HG02759 (cell line): ENCODE measurements around the gene NME9.

Experiments used
- ATAC-seq: cut with Tn5 transposase; IDR thresholded peaks from one replicate; pipeline ENCODE4 v1.9.1; 2021; ENCODE audit warnings: mild to moderate bottlenecking, moderate library complexity; ENCODE audit not compliant: unreplicated experiment

NME9 gene

GRCh38 chr3:138284957-138285477 is 44.6 kb downstream of the NME9 start:
- ATAC-seq, result no peak

- ATAC-seq, result no peak
These were observed 45.6 kb downstream of the NME9 start for GRCh38 chr3:138284079-138284478.

DNA sequence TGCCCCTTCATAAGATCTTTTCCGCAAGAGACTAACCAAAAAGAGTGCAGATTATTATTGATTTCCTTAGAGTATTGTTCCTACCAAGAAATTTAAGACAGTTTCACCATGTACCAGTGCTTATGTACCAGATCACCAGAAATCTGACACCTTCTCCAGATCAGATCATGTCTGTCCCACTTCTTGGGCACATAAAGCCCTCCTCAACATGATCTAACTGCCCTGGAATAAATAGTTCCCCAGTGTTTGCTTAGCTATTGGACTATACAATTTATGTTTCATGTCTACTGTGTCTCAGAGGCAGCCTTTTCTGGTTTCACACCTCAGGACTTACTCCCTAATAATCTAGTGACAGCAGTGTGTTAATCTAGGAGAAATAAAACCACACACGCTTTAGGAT is 46.8 kb downstream of the NME9 start:
- ATAC-seq, result no peak

DNA sequence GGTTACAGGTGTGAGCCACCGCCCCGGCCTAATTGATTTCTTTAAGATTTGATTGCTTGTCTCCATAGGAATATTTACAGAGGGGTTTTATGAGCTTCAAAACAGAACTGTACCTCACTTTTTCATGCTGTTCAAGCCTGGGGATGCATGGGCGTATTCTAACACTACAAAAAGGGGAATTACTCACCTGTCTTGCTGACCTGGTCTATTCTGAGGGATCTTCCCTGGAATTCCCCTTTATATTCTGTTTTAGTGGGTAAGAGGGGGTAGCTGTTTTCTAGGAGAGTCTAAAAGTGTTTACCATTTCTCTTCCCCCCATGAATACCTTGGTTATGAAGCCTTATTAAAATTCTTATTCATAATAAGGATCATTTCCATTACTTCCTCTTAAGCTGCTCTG is 48.1 kb downstream of the NME9 start:
- ATAC-seq, result no peak

DNA sequence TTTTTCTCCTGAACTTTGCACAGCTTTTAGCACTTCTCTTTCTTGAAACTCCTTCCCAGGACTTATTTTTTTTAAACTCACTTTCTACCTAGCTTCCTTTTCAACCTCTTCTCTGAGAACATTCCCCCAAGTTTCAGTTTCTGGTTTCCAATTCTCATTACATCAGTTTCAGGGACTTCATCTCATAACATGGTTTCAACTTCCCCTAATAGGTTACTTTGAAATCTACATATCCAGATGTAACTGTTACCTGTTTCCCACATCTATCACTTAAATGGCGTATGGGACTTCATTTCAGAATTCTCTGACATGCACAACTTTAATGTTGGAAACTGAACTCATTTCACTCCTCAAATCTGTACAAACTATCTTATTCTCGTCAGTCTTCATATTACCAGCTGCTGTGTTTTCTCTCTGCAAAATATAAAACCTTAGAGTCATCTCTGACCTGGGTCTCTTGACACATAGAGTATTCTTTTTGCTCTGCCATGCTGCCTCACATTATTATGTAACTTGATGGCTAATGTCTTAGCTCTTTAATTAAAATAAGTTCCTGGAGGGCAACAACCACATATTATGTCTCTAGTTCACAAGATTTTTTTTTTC is 58.4 kb downstream of the NME9 start:
- ATAC-seq, result peak; percentile 58

DNA sequence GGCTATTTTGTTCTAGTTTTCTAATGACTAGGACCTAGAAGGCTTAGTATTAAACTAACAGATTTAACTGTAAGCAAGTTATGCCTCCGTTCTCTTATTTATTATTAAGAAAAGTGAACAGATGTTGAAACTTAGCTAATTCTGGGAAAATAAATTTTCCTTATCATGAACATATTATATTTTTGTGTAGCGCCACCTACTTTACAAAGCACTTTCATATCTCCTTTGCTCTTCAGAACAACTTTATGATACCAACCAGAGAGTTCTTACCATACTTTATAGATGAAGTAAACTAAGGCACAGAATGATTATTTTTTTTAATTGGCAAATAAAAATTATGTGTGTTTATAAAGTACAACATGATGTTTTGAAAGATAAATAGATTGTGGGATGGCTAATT is 59.4 kb downstream of the NME9 start:
- no peak for ATAC-seq

DNA sequence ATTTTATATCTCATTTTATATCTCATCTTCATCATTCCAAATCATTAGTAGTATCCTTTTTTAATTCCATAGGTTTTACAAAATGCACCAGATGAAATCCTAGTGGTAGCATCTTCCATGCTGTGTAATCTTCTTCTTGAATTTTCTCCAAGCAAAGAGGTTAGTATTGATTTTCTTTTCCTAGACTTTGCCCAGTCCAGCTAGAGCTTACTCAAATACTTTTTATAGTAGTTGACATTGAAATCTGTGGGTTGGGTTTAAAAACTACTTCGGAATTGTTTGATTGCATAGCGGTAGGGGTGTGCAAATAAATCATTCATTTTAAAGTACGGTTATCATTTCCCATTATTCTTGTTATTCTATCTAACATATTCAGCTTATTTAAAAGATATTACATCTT is 62.6 kb downstream of the NME9 start:
- no peak for ATAC-seq

- ATAC-seq, result no peak
These were observed 63.9 kb downstream of the NME9 start for GRCh38 chr3:138265745-138266144.

DNA sequence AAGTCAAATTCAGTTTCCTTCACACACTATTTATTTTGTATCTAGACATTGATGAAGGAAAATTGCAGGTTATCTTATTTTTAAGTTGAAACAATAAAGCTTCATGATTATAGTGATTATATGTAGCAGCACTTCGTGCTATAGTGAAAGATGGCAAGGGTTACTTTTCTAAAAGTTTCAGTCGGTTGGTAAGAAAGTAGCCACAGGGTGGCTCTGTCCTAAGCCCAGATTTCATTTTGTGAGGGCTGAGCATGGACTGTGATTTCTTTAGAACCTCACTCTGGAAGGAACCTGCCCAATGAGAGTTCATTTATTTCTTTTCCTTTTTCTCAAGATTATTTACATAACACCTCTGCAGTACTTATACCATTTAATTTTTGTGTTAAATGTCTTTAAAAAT is 66.5 kb downstream of the NME9 start:
- ATAC-seq, result no peak

- ATAC-seq, result no peak
These were observed 69.0 kb downstream of the NME9 start for GRCh38 chr3:138260611-138261010.

GRCh38 chr3:138259126-138259525 is 70.5 kb downstream of the NME9 start:
- no peak for ATAC-seq

DNA sequence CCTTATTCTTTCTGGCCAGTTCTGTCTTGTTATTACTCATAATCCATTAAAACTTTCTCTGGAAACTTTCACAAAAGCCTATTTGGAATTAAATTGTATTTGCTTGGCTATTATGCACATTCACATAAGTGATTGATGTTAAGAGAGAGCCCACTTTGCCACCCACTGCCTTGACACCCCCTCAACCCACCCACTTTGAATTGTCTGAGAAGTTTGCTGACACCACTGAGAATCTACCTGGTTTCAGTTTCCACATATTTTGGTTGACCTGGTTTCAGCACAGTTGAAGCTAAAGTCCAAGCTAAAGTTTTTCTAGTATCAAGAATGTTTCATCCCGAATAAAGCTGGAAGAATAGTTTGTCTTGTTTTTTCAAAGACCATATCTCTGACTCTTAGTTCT is 71.7 kb downstream of the NME9 start:
- no peak for ATAC-seq

- ATAC-seq, result no peak
These were observed 73.6 kb downstream of the NME9 start for GRCh38 chr3:138256022-138256421.

- ATAC-seq, result no peak
These were observed 75.4 kb downstream of the NME9 start for GRCh38 chr3:138254216-138254615.

DNA sequence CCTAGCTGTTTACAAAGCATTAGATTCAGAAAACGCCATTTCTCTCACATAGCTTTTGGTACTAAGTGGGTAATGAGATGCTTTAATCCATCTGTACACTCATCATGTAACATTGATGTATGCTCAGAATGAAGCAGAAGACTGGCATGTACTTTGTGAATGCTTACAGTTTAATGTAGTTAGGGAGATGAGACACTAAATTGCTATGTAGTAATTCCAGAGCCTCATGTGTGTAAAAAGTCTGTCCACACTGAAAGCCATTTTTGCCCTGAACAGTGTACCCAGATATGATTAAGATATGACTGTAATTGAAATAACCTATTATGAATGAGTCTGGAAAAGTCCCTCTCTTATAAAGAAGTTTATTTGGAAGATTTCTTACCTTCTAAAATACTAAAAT is 76.0 kb downstream of the NME9 start:
- no peak for ATAC-seq
